ENCODE data around the gene ALG2.

- TF ChIP-seq, protein P1, sequence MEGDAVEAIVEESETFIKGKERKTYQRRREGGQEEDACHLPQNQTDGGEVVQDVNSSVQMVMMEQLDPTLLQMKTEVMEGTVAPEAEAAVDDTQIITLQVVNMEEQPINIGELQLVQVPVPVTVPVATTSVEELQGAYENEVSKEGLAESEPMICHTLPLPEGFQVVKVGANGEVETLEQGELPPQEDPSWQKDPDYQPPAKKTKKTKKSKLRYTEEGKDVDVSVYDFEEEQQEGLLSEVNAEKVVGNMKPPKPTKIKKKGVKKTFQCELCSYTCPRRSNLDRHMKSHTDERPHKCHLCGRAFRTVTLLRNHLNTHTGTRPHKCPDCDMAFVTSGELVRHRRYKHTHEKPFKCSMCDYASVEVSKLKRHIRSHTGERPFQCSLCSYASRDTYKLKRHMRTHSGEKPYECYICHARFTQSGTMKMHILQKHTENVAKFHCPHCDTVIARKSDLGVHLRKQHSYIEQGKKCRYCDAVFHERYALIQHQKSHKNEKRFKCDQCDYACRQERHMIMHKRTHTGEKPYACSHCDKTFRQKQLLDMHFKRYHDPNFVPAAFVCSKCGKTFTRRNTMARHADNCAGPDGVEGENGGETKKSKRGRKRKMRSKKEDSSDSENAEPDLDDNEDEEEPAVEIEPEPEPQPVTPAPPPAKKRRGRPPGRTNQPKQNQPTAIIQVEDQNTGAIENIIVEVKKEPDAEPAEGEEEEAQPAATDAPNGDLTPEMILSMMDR (conservative IDR thresholded peaks at IDR 0.05; ENCODE audit: low read length): no peak
- no peak for TF ChIP-seq EZH2phosphoT487 (IDR thresholded peaks at IDR 0.05; ENCODE audit: borderline replicate concordance)
Measured at GRCh38 chr9:99249619-99250018, 27.9 kb upstream of the ALG2 start.

Data from Loucy (cell line).